GM21515 (cell line): Measurements from ENCODE around the gene TECRL.

Source experiments
- ATAC-seq: cut with Tn5 transposase; IDR thresholded peaks from one replicate; pipeline ENCODE4 v1.9.1; 2021; ENCODE audit not compliant: unreplicated experiment

The TECRL gene

DNA sequence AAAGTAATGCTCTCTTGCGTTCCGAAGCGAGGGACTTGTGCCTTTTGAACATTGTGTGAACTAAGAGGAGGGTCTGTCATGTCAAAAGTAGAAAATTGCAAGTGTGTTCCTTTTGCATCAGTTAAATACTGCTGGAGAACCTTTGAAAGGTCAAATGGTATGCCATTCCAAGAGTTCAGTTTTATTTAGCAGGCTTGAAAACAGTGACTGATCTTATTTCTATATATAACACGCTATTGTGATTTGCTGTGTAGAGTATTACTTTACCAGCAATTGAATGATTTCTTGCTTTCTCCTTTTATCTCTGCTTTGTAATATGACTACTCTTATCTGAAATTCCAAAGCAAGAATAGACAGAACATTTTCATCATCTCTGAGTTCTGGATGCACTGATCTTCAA is at the start of gene TECRL:
Gene TECRL (minus strand): TSS at position 151 of the 400 bp plus-strand sequence. CDS start 99 bp downstream, at position 52.
- no peak for ATAC-seq

DNA sequence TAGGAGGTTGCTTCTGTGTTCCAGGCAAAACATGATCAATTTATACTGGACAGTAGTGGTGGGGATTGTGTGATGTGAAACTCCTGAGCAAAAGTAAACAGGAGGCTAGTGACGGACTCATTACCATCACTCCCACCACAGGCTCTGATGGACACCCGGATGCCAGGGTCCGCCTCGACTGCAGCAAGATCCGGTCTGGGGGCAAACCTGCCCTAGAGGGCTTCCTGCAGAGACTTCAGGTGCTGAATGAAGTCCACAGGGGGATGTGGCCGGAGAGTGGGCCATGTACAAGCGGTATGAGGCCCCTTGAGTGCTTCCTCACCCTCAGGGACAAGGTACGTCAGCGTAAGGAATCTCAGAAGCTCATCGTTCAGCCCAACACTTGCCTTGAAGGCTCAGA is 23.4 kb upstream of the TECRL start:
- no peak for ATAC-seq

- no peak for ATAC-seq
Measured at GRCh38 chr4:64430933-64431332, 21.7 kb upstream of the TECRL start.

DNA sequence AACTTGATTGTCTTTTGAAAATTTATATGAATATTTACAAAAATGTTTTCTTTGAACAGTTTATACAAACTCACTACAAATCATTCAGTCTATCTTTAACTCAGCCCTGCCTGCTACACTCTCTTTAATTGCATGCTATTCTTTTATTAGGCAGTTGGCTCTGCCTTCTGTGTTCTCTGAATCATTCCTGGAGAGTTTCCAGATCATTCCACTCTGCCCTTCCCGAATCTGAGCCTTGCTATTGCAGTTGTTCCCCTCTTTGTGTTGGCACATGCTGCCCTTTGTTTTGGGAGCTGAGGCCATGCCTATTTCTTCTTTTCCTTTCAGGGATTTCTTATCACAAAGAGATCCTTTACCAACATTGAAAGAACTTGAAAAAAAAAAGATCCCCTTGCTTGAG is 8.7 kb upstream of the TECRL start:
- no peak for ATAC-seq

DNA sequence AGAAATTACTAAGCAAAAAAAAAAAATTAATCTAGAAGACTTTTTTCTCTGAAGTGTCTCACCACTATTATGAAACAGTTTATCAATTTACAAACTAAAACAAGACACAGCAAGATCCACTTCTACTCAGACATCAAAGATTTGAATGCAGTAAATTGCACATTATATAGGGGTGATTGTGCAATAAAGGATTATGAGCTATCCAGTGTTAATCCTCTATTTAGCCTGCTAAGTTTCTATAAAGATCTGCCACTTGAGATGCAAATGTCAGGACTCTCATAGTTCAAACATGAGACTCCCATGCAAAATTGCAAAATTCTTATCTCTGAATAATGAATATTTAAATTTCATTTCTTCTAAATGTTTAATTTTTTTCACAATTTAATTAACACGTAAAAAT is 2.2 kb downstream of the TECRL start:
- no peak for ATAC-seq

GRCh38 chr4:64405761-64406160 is 3.5 kb downstream of the TECRL start:
- no peak for ATAC-seq

DNA sequence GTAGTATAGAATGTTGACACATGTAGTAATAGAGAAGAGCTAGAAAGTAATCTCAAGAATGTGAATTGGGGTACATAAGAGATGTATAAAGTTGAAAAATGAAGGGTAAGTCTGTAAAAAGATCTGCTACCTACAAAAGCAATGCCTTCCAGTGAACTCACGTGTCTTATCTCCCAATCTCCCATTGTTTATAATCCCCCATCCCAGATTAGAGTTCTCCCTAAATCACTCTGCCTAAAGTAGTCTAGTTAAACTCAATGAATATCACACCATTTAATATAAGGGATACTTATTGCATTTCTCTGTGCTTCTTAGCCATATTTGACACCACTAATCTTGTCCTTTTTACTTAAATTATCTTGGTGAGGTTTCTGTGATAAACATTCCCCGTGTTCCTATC is 6.6 kb downstream of the TECRL start:
- no peak for ATAC-seq

DNA sequence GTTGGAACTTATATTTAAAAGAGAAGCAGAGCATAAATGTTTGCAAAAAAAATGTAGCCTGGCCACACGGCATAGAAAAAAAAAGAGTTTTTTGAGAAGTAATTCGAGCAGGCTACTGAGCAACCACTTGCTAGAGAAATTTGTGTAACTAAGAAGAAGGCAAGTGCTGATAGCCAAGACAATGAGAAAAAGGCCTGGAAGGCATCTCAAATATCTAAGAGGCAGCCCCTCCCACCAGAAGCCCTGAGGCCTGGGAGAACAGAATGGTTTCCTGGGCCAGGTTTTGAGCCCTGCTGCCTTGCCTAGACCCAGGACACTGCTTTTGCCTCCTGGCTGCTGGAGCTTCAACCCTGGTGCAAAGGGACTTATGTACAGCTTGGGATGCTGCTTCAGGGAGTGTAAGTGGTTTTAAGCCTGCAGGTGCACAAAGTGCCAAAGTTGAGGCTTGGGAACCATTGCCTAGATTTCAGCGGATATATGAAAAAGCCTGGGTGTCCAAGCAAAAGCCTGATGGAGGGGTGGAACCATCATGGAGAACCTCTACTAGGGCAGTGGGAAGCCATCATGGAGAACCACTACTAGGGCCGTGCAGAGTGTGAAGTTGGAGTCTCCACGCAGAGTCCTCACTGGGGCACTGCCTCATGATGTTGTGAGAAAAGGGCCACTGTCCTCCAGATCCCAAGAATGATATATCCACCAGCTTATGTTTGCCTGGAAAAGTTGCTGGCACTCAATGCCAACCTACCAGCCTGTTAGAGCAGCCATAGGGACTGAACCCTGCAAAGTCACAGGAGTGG is 9.7 kb downstream of the TECRL start:
- ATAC-seq: no peak

GRCh38 chr4:64394469-64394868 is 14.8 kb downstream of the TECRL start:
- ATAC-seq: no peak

GRCh38 chr4:64388252-64388651 is 21.0 kb downstream of the TECRL start:
- ATAC-seq: no peak

DNA sequence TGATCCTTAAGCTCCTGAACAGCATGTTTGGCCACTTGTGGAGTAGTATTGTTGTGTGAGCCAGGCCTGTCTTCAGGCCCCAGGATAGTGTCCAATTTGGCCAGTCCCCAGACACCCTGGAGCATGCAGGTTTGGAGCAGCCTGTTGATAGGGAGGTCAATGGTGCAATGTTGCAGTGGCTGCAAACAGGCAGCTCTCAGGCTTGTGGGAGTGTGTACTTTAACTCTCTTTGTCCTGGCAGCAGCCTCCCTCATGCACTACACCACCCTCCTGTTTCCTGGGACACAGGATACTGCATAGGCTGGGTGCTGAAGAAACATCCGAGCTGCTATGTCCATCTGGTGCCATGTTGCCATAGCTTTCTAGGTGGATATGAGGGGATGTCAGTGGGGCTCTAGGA is 24.0 kb downstream of the TECRL start:
- ATAC-seq: no peak

- no peak for ATAC-seq
Measured at GRCh38 chr4:64384237-64385203, 24.7 kb downstream of the TECRL start.

DNA sequence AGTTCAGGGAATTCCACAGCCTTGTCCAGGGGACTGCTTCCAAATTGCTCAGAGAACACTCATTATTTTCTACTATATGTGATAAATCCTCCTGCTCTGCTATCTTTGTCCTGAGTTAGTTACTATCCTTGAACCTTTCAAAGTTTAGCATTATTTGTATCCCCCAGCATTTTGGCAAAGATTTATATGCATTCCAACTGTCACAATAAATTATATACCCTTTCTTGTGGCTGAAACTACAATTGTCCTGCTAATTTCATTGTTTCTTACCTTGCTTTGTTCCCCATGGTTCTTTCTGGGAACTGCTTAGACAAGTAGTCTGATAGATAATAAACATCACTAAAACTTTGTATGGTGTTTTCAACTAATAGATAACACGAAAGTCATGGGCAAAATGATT is 40.5 kb downstream of the TECRL start:
- no peak for ATAC-seq

- no peak for ATAC-seq
Measured at GRCh38 chr4:64361399-64361740, 47.9 kb downstream of the TECRL start.

GRCh38 chr4:64360664-64361398 is 48.4 kb downstream of the TECRL start:
- no peak for ATAC-seq

DNA sequence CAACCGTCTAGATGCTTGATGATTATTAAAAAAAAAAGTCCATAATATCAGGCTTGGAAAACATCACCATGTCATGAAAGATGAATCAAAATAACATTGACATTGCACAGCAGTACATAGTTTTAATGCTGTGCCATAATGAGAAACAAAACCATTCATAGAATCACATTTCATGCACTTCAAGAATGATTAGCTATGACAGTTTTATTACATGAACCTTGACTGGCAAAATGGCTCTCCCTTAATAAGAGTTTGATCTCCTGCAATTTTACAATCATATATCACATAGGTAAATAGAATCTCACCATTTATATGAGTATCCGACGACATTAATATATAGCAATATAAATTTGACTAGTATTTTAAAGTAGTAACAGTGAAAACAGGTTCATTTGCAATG is 49.8 kb downstream of the TECRL start:
- no peak for ATAC-seq

GRCh38 chr4:64353904-64354303 is 55.3 kb downstream of the TECRL start:
- ATAC-seq: no peak

DNA sequence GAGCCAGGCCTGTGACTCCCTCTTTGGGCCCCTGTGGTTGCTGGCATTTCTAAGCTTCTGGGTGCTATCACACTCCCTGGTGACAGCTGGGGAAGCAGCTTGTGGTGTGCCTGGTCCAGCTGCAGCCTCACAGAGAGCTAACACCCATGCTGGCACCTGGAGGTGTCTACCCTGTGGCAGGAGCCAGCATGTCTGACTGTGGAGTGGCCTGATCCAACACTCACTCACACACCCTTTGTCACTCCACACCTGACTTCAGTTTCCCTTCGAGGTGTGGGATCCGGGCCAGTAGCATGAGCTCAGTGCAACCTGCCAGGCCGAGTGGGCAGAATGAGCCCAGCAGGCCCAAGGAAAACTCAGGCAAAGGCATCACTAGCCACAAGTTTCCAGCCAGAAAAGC is 67.5 kb downstream of the TECRL start:
- ATAC-seq: no peak

DNA sequence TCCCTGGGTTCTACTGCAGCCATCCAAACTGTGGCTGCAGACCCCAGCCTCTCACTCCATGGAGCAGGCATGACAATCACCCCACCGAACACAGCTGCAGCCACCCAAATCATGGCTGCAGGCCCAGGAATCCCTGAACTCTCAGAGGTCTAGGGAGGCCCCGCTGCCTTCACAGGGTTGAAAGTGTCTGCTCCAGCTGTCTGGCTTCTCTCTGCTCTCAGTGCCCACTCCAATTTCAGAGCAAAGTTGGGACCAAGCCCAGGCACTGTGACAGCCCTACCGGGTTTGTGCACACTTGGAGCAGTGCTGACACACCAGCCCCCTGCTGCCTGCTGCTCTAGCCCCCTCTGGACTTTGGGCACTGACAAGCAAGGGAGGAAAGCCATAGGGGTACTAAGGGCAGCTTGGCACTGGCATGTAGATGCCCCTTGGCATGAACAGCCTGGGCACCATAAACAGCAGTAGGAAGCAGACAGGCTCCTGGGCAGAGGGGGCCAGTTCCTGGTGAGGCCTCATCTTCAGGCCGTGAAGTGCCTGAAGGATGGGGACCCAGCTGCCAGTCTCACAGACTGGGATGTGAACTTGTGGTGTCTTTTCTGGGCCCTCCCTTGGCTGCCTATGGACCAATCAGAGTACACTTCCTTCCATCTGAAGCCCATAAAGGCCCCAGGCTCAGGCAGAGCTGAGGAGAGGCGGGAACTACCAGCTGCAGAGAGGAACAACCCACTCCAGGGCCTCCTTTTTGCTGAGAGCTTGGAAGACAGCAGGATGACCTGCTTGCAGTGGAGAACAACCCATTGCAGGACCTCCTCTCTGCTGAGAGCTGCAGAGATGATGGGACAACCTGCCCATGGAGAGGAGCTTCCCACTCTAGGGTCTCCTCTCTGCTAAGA is 68.8 kb downstream of the TECRL start:
- ATAC-seq: no peak

DNA sequence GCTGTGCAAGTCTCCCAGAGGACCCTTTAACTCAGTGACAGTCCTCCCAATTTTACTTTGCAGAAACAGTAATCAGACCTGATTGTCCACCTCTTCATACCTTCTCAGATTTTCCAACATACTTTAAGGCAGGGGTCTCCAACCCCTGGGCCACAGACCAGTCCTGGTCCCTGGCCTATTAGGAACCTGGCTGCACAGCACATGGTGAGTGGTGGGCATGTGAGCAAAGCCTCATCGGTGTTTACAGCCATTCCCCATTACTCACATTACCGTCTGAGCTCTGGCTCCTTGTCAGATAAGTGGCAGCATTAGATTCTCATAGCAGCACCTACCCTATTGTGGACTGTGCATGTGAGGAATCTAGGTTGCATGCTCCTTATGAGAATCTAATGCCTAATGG is 74.3 kb downstream of the TECRL start:
- ATAC-seq: no peak
